HAP-1 (cell line): ENCODE data around the gene VSX2.

ENCODE experiments used
- DNase-seq, 2 experiments: peaks; one replicate each; pipeline ENCODE4 v3.0.0-alpha.2; 2016 to 2020; ENCODE audit warnings: low spot score in 2 of 2
- H3K27me3 ChIP-seq: fragments of 250-450 bp; sonication (Bioruptor Pico); 2 replicates; pipeline ENCODE4 v1.5.1; 2020; ENCODE audit warnings: low read depth, mild to moderate bottlenecking, moderate library complexity
- H3K36me3 ChIP-seq: fragments of 250-450 bp; sonication (Bioruptor Pico); replicated peaks from 2 replicates; pipeline ENCODE4 v1.5.1; 2020; ENCODE audit warnings: mild to moderate bottlenecking
- H3K4me1 ChIP-seq: fragments of 250-450 bp; sonication (Bioruptor Pico); 2 replicates; pipeline ENCODE4 v1.5.1; 2020; ENCODE audit warnings: mild to moderate bottlenecking
- H3K4me3 ChIP-seq: fragments of 250-450 bp; sonication (Bioruptor Pico); 2 replicates; pipeline ENCODE4 v1.5.1; 2020; ENCODE audit warnings: mild to moderate bottlenecking, moderate library complexity
- H3K9me3 ChIP-seq: fragments of 250-450 bp; sonication (Bioruptor Pico); 2 replicates; pipeline ENCODE4 v1.5.1; 2020; ENCODE audit warnings: mild to moderate bottlenecking, moderate library complexity
- in situ Hi-C: fragments of 300-500 bp; cut with MboI; formaldehyde crosslinking; loops from 3 replicates; pipeline ENCODE4 v1.14.3; 2020; ENCODE audit warnings: low sequenced_read_pairs, inconsistent platforms, mixed read lengths

Gene VSX2

DNA sequence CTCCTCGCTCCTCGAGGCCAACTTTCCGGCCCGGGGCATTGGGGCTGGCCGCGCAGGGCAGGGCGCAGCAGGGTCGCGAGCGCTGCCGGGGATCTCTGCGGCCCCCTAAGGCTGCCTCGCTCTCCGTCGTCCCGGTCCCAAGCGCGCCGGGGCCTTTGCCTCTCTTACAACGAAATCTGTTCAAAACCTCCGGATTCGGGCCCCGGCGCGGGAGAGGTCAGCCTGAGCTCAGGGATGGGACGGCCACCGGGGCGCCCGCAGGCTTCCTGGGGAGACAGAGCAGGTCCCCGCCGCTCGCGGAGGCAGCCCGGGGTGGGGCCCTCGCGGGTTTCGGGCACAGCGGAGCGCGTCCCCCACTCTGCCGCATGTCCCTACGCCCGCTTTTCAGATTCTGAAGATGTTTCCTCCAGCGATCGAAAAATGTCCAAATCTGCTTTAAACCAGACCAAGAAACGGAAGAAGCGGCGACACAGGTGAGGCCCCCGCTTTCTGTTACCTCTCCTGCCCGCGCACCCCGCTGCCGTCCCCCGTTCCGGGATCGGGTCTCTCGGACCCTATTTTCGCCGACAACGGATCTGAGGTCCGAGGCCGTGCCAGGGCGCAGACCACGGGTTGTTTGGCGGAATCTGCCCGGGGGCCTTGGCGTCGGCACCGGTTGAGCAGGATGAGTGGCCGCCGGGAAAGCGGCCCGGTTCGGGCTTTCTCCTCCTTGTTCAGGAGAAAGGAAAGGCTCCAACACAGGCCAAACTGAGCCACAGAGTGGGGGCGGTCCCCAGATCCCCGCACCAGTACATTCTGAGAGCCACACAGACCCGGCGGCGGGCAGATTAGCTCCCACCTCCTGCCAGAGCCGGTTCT, 1.8 kb downstream of the VSX2 start:
- Histone ChIP-seq H3K9me3 (no peaks in the 10 kb centered on the region), H3K36me3 (no peaks in the 10 kb centered on the region), H3K4me1 (no peaks in the 10 kb centered on the region), H3K4me3 (no peak overlapping the region), H3K27me3 (peaks cover 71% of the 10 kb centered on the region)
- in situ Hi-C loops: no loop called here
- no peak for DNase-seq

DNA sequence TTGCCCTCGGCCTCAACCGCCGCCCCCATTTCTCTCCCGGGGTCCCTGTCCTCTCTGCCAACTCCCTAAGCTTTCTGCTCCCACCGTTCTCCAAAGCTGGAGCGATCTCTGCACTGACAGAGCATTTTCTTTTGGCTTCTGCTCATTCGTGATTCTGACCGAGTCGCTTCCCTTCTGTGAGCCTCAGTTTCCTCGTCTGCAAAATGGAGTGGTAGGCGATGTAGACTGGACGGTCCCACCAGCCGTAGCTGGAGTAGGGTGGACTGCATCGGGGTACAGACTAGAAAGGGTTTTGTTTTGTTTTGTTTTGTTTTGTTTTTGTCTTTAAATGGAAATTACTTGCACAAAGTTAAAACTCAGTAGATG, 2.4 kb downstream of the VSX2 start:
- no peak for DNase-seq
- no peaks in the 10 kb centered on the region for H3K36me3 ChIP-seq
- H3K9me3 ChIP-seq: no peaks in the 10 kb centered on the region
- H3K4me3 ChIP-seq: no peak overlapping the region
- H3K27me3 ChIP-seq: peaks cover 71% of the 10 kb centered on the region
- in situ Hi-C loops: no loop called here
- no peaks in the 10 kb centered on the region for H3K4me1 ChIP-seq

DNA sequence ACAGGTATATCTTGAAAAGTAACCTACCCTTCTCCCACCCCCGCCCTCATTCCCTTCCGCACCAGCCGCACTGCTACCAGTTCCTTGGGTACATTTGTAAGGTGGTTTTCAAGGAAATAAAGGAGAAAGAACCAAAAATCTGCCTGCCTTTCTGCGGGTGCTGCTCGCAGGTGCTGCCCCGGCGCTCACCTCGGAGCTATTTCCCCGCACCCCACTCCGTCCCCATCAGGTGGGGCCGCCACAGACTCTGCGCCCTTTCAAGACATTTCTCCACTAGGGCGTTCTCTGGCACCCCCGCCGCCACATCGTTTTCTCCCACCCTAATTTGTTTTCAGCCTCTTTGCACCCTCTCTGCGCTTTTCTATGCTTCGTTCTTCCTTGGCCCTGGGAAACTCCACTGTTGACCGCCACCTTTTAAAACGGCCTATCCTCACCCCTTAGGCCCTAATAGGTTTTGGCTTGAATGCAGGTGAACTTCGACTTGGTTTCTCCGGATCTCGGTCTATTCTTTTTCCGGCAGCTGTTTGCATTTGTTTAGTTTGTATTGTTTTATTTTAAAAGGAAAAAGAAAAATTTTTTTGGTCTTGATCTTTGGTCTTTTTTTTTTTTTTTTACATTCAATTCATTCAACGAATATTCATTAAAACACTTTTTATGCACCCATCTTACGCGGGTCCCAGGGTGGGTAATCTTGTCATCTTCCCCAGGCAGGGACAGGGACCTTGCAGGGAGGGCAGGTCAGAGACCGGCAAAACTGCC, 3.0 kb downstream of the VSX2 start:
- no peak for DNase-seq
- Histone ChIP-seq H3K27me3 (peaks cover 71% of the 10 kb centered on the region), H3K9me3 (no peaks in the 10 kb centered on the region), H3K4me3 (no peak overlapping the region), H3K4me1 (no peaks in the 10 kb centered on the region), H3K36me3 (no peaks in the 10 kb centered on the region)
- in situ Hi-C loops: no loop called here

- in situ Hi-C loops: no loop called here
- H3K27me3 ChIP-seq: peaks cover 67% of the 10 kb centered on the region
- no peak for DNase-seq
- no peaks in the 10 kb centered on the region for H3K4me1 ChIP-seq
- H3K9me3 ChIP-seq: no peaks in the 10 kb centered on the region
- no peaks in the 10 kb centered on the region for H3K36me3 ChIP-seq
- H3K4me3 ChIP-seq: no peak overlapping the region
These were observed 3.5 kb downstream of the VSX2 start for GRCh38 chr14:74242780-74243042.

- no peak for DNase-seq
- in situ Hi-C loops: no loop called here
- no peak overlapping the region for H3K4me3 ChIP-seq
- H3K36me3 ChIP-seq: no peaks in the 10 kb centered on the region
- H3K4me1 ChIP-seq: no peaks in the 10 kb centered on the region
- peaks cover 63% of the 10 kb centered on the region for H3K27me3 ChIP-seq
- H3K9me3 ChIP-seq: no peaks in the 10 kb centered on the region
These were observed 3.8 kb downstream of the VSX2 start for GRCh38 chr14:74243051-74243450.

DNA sequence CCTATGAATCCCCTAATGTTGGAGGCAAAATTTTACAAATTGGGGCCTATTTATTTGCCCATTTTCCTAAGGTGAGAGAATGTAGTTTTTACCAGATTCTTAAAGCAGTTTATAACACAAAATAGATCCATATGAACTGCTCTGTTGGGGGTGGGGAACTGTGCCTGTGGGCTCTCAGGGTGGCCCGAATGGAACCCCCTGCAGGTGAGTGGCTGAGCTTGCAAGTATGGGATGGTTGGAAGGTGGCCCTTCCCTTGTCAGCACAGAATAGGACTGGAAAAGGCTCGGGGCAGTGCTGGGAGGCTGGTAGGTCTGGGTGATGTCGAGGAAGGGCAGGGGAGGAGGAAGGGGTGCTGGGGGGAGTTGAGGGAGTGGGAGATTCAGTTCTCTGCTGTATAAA, 4.9 kb downstream of the VSX2 start:
- Histone ChIP-seq H3K27me3 (peaks cover 53% of the 10 kb centered on the region), H3K36me3 (no peaks in the 10 kb centered on the region)
- DNase-seq: peak in 1 of 2 experiments; percentile 33

GRCh38 chr14:74245292-74245691, 6.0 kb downstream of the VSX2 start:
- DNase-seq: no peak
- no peak overlapping the region for H3K4me3 ChIP-seq
- in situ Hi-C loops: no loop called here
- no peaks in the 10 kb centered on the region for H3K4me1 ChIP-seq
- H3K27me3 ChIP-seq: peaks cover 41% of the 10 kb centered on the region
- H3K9me3 ChIP-seq: no peaks in the 10 kb centered on the region
- H3K36me3 ChIP-seq: no peaks in the 10 kb centered on the region

More for the DNA sequence above, 4.9 kb downstream of the VSX2 start:
- Histone ChIP-seq H3K4me3 (no peak overlapping the region), H3K9me3 (no peaks in the 10 kb centered on the region), H3K4me1 (no peaks in the 10 kb centered on the region)
- in situ Hi-C loops: no loop called here

GRCh38 chr14:74246542-74246941, 7.3 kb downstream of the VSX2 start:
- H3K4me3 ChIP-seq: no peak overlapping the region
- in situ Hi-C loops: no loop called here
- H3K27me3 ChIP-seq: peaks cover 28% of the 10 kb centered on the region
- no peaks in the 10 kb centered on the region for H3K36me3 ChIP-seq
- H3K4me1 ChIP-seq: 0 out of 2 replicates have a peak, but pooled peaks cover 3% of the 10 kb centered on the region
- H3K9me3 ChIP-seq: no peaks in the 10 kb centered on the region
- no peak for DNase-seq

DNA sequence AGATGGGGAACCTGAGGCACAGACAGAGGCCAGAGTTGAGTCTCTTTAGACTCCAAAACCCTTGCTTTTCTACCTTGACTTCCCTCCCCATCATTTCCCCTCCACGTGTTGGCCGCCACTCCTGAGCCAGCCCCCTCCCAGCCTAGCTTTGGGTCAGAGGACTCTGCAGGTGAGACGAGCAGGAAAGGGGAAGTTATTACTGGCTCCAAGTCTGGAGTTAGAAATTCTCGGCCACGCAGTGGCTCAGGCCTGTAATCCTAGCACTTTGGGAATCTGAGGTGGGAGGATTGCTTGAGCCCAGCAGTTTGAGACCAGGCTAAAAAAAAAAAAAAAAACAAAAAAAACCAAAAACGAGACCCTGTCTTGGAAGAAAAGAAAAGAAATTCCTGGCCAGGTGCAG, 8.8 kb downstream of the VSX2 start:
- DNase-seq: no peak
- in situ Hi-C loops: no loop called here
- 0 out of 2 replicates have a peak, but pooled peaks cover 3% of the 10 kb centered on the region for H3K4me1 ChIP-seq
- no peaks in the 10 kb centered on the region for H3K36me3 ChIP-seq
- H3K4me3 ChIP-seq: no peak overlapping the region
- H3K9me3 ChIP-seq: no peaks in the 10 kb centered on the region
- H3K27me3 ChIP-seq: peaks cover 15% of the 10 kb centered on the region

GRCh38 chr14:74249433-74250375, 10.5 kb downstream of the VSX2 start:
- Histone ChIP-seq H3K27me3 (no peaks in the 10 kb centered on the region), H3K36me3 (no peaks in the 10 kb centered on the region), H3K4me1 (0 out of 2 replicates have a peak, but pooled peaks cover 3% of the 10 kb centered on the region), H3K9me3 (no peaks in the 10 kb centered on the region), H3K4me3 (no peak overlapping the region)
- in situ Hi-C loops: loop anchor here (5.0 kb wide), 1 partner anchor 142 kb away; no protein-coding TSS in a partner anchor
- DNase-seq: no peak

GRCh38 chr14:74255281-74255680, 16.0 kb downstream of the VSX2 start:
- in situ Hi-C loops: no loop called here
- Histone ChIP-seq H3K36me3 (no peaks in the 10 kb centered on the region), H3K4me3 (no peak overlapping the region), H3K9me3 (no peaks in the 10 kb centered on the region), H3K4me1 (peaks cover 7% of the 10 kb centered on the region), H3K27me3 (no peaks in the 10 kb centered on the region)
- DNase-seq: no peak

- Histone ChIP-seq H3K27me3 (no peaks in the 10 kb centered on the region), H3K4me1 (peaks cover 5% of the 10 kb centered on the region), H3K9me3 (no peaks in the 10 kb centered on the region), H3K36me3 (no peaks in the 10 kb centered on the region), H3K4me3 (peak overlapping the region; percentile 39)
- peak; percentile 48 to 81 for DNase-seq
- in situ Hi-C loops: no loop called here
These were observed 18.1 kb downstream of the VSX2 start for GRCh38 chr14:74257078-74257940.
